ENCODE results near the gene CDK11A. TPM values are rescaled to one million over a fixed set of nuclear protein-coding genes. Genes with fewer than 3 reads are reported as not detected.
"Not testable (repeated sequence)": the region's sequence is repeated elsewhere in the genome, so short reads cannot be mapped to it uniquely, and the experiment has no call there.

The CDK11A gene
- total RNA-seq, 1 donor from 2014 or later: 25.9 TPM

GRCh38 chr1:1726088-1726487, 1.9 kb upstream of the CDK11A start:
- not testable (repeated sequence) for DNase-seq (ENCODE audit: extremely low read depth, low read depth, low spot score)

DNA sequence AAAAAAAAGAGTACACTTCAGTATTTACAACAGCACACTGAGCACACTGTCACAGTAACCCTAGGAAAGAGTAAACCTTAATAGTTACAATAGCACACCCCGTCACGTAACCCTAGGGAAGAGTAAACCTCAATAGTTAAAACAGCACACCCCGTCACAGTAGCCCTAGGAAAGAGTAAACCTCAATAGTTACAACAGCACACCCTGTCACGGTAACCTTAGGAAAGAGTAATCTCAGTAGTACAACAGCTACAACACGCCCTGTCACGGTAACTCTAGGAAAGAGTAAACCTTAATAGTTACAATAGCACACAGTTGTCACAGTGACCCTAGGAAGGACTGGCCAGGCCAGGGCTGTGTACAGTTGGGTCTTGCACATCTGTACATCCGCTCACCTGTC, 3.0 kb downstream of the CDK11A start:
- no peak for DNase-seq (ENCODE audit: extremely low read depth, low read depth, low spot score)

GRCh38 chr1:1715109-1715883, 8.9 kb downstream of the CDK11A start:
- not testable (repeated sequence) for DNase-seq (ENCODE audit: extremely low read depth, low read depth, low spot score)

- not testable (repeated sequence) for DNase-seq (ENCODE audit: extremely low read depth, low read depth, low spot score)
These were observed 16.3 kb downstream of the CDK11A start for GRCh38 chr1:1707897-1708296.

DNA sequence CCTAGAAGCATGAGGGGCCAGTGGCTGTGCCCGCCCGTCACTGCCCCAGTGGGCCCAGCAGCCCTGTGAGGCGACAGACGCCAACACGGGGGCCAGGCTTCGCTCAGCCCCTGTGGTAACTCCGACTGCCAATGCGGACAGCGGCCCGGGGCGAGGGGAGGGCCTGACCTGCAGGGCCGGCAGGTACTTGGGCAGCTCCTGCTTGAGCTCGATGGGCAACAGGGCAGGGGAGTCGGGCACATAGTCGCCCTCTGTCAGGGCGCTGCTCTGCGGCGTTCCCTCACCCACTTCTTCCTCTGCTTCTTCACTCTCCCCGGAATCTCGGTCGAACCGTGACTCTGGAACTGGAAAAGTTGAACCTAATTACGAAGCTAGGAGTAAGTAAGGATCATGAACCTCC, 16.9 kb downstream of the CDK11A start:
- not testable (repeated sequence) for DNase-seq (ENCODE audit: extremely low read depth, low read depth, low spot score)

- DNase-seq (ENCODE audit: extremely low read depth, low read depth, low spot score): not testable (repeated sequence)
These were observed 18.5 kb downstream of the CDK11A start for GRCh38 chr1:1705623-1706022.

DNA sequence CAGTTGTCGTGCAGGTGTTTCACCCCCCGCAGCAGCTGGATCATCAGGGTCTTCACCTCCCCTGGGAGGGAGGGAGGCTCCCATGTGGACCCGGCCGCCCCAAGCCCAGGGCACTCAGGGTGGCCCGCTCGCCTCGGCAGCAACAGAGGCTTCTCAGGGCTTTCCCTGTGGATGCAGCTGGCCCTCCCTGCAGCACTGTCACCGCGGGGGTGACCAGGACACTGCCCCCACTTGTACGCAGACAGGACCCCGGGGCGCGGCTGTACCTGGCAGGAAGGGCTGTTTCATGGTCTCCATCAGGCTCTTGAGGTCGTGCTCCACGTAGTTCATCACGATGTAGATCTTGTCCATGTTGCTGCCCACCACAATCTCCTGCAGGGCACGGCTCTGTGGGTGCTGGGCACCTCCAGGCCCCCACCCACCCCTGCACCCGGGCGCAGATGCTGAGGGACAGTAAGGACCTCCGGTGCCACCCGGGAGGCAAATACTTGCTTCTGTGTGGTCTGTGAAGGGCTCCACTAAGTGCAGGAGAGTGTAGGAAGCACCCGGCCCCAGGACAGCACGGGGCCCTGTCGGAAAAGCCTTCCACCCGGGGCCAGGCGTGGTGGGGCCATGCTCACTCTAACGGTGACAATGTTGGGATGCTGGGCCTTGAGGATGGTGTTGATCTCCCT, 19.7 kb downstream of the CDK11A start:
- not testable (repeated sequence) for DNase-seq (ENCODE audit: extremely low read depth, low read depth, low spot score)

DNA sequence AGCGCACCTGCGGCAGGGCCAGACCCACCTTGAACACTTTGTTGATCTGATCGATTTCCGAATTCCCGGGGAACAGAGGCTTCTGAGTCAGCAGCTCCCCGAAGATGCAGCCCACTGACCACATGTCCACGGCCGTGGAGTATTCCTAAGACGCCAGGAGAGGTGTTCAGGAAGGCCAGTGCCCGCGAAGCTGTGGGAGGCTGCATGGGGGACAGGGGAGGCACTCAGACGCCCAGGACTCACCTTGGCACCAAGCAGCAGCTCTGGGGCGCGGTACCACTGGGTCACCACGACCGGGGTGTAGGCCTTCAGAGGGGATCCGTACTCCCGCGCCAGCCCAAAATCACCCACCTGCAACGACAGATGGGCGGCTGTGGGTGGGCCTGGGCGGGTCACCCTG, 20.4 kb downstream of the CDK11A start:
- no peak for DNase-seq (ENCODE audit: extremely low read depth, low read depth, low spot score)

GRCh38 chr1:1702506-1702905, 21.7 kb downstream of the CDK11A start:
- not testable (repeated sequence) for DNase-seq (ENCODE audit: extremely low read depth, low read depth, low spot score)

DNA sequence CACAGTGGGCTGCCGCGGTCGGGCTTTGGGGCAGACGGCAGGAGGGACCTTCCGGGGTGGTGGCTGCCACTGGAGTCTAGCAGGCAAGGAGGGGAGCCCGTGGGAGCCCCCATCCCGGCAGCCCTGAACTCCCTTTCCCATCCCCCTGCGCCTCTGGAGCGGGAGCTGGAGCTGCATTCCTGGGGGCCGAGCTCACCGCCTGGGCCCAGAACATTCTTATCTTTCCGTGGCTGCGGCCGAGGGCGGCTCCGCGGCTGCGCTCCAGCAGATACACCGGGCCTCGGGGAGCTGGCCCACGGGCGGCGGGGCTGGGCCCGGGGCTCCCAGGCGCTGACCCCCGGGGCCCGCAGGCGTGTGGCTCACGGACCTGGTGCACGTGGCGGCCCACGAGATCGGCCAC, 23.6 kb downstream of the CDK11A start:
- not testable (repeated sequence) for DNase-seq (ENCODE audit: extremely low read depth, low read depth, low spot score)

DNA sequence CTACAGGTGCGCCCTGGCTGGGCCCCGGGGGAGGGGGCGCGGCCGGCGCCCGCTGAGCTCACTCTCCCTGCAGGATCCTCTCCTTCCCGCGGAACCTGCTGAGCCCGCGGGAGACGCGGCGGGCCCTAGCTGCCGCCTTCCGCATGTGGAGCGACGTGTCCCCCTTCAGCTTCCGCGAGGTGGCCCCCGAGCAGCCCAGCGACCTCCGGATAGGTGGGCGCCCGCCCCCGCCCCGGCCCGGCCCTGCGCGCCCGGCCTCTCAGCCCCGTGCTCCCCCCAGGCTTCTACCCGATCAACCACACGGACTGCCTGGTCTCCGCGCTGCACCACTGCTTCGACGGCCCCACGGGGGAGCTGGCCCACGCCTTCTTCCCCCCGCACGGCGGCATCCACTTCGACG, 24.1 kb downstream of the CDK11A start:
- DNase-seq (ENCODE audit: extremely low read depth, low read depth, low spot score): not testable (repeated sequence)

- DNase-seq (ENCODE audit: extremely low read depth, low read depth, low spot score): not testable (repeated sequence)
These were observed 25.1 kb downstream of the CDK11A start for GRCh38 chr1:1699061-1699460.

GRCh38 chr1:1697358-1698183, 26.6 kb downstream of the CDK11A start:
- not testable (repeated sequence) for DNase-seq (ENCODE audit: extremely low read depth, low read depth, low spot score)

GRCh38 chr1:1696431-1697357, 27.5 kb downstream of the CDK11A start:
- DNase-seq (ENCODE audit: extremely low read depth, low read depth, low spot score): not testable (repeated sequence)

GRCh38 chr1:1692714-1693647, 31.2 kb downstream of the CDK11A start, which contains the start of gene SLC35E2B:
SLC35E2B (minus strand) TSS chr1:1692795; CDS start chr1:1676699, 16,096 bp downstream.
- DNase-seq (ENCODE audit: extremely low read depth, low read depth, low spot score): peak; percentile 34

- DNase-seq (ENCODE audit: extremely low read depth, low read depth, low spot score): not testable (repeated sequence)
These were observed 31.8 kb downstream of the CDK11A start for GRCh38 chr1:1692324-1692713.

- not testable (repeated sequence) for DNase-seq (ENCODE audit: extremely low read depth, low read depth, low spot score)
These were observed 32.7 kb downstream of the CDK11A start for GRCh38 chr1:1691443-1691842.

DNA sequence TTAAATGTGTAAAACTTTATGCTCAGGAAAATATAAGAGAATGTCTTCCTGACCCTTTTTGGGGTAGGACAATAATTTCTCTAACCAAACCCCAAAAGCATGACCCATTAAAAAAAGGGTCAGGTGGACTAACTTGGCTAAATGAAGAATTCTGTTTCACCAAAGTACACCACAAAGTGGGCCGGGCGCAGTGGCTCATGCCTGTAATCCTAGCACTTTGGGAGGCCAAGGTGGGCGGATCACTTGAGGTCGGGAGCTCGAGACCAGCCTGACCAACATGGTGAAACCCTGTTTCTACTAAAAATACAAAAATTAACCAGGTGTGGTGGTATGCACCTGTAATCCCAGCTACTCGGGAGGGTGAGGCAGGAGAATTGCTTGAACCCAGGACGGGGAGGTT, 34.6 kb downstream of the CDK11A start:
- not testable (repeated sequence) for DNase-seq (ENCODE audit: extremely low read depth, low read depth, low spot score)

DNA sequence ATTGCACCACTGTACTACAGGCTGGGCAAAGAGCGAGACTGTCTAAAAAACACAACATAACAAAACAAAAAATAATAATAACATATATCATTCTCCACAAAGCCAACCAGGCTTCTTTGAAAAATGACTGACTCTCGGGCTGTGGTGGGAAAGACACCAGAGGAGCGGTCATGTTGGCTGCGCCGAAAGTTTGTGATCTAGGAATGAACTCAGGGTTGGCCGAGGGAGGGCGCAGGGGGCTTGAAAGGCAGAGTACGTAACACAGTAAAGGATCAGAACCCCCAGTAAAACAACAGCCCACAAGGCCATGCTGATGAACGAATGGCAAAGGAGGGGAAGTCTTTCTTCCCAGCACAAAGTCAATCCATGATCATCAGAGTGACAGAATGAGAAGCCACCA, 36.3 kb downstream of the CDK11A start:
- no peak for DNase-seq (ENCODE audit: extremely low read depth, low read depth, low spot score)

Measured in glomerular endothelial cell (primary cell).